ENCODE data around the gene ARHGAP26.

The ARHGAP26 gene

GRCh38 chr5:143066556-143067281 lies 296.5 kb downstream of the ARHGAP26 start:
- peaks cover 20% of the 10 kb centered on the region for H3K4me1 ChIP-seq (ENCODE audit: insufficient read depth, low read length, severe bottlenecking)
- H3K27me3 ChIP-seq (ENCODE audit: insufficient read depth, low read length): no peaks in the 10 kb centered on the region
- TF ChIP-seq CTCF (IDR thresholded peaks at IDR 0.05; ENCODE audit: low read length) (no peak), EZH2 (IDR thresholded peaks at IDR 0.05; ENCODE audit: borderline replicate concordance, low read length) (no peak)
- H2AFZ ChIP-seq (ENCODE audit: low read length): peak overlapping the region; percentile 84; the same call in 1 of the 2 replicates
- no peaks in the 10 kb centered on the region; the same call in 1 of the 2 replicates for H3K9me3 ChIP-seq (ENCODE audit: low read length)
- no peaks in the 10 kb centered on the region for H3F3A ChIP-seq (ENCODE audit: insufficient read depth, low read length)
- H3K4me3 ChIP-seq (ENCODE audit: low read depth, low read length, poor library complexity, severe bottlenecking): peak overlapping the region; percentile 32
- peak overlapping the region; percentile 56 for H3K27ac ChIP-seq (ENCODE audit: low read depth, low read length, poor library complexity, severe bottlenecking)
- H3K36me3 ChIP-seq (ENCODE audit: insufficient read depth, low read length): no peaks in the 10 kb centered on the region
- no peaks in the 10 kb centered on the region for H3K79me2 ChIP-seq (ENCODE audit: insufficient read depth, low read length)
- no peaks in the 10 kb centered on the region for H3K9me2 ChIP-seq (ENCODE audit: low read depth, low read length)
- peak overlapping the region; percentile 54 for H3K4me2 ChIP-seq (ENCODE audit: low read length)
- H3K9ac ChIP-seq (ENCODE audit: low read length): peak overlapping the region; percentile 27
- no peaks in the 10 kb centered on the region for H4K20me1 ChIP-seq (ENCODE audit: insufficient read depth, low read length)

DNA sequence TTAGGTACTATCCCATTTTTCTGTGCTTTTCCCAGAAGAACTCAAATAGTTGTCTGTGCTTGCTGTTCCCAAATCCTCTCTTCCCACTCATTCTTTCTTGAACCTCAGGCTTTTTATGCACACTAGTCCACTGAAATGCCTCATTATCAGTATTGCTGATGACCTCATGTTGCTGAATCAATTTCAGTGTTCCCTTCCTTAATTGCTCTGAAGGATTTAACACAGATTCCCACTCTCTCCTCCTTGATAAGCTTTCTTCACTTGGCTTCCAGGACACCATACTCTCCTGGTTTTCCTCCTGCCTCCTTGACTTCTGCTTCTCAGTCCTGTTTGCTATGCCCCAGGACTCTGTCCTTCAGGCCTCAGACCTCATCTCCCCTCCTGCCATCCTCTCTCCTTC lies 298.5 kb downstream of the ARHGAP26 start:
- TF ChIP-seq CTCF (IDR thresholded peaks at IDR 0.05; ENCODE audit: low read length): no peak
- Histone ChIP-seq H3K9ac (ENCODE audit: low read length) (no peak overlapping the region), H3K27me3 (ENCODE audit: insufficient read depth, low read length) (no peaks in the 10 kb centered on the region), H3K9me3 (ENCODE audit: low read length) (no peaks in the 10 kb centered on the region; the same call in 1 of the 2 replicates), H3K4me2 (ENCODE audit: low read length) (no peak overlapping the region), H3K4me1 (ENCODE audit: insufficient read depth, low read length, severe bottlenecking) (peaks cover 20% of the 10 kb centered on the region), H3K36me3 (ENCODE audit: insufficient read depth, low read length) (no peaks in the 10 kb centered on the region), H4K20me1 (ENCODE audit: insufficient read depth, low read length) (no peaks in the 10 kb centered on the region), H2AFZ (ENCODE audit: low read length) (no peak overlapping the region), H3F3A (ENCODE audit: insufficient read depth, low read length) (no peaks in the 10 kb centered on the region), H3K79me2 (ENCODE audit: insufficient read depth, low read length) (no peaks in the 10 kb centered on the region), H3K27ac (ENCODE audit: low read depth, low read length, poor library complexity, severe bottlenecking) (no peak overlapping the region), H3K4me3 (ENCODE audit: low read depth, low read length, poor library complexity, severe bottlenecking) (no peak overlapping the region), H3K9me2 (ENCODE audit: low read depth, low read length) (no peaks in the 10 kb centered on the region)

GRCh38 chr5:143071927-143072326 lies 301.8 kb downstream of the ARHGAP26 start:
- TF ChIP-seq CTCF (IDR thresholded peaks at IDR 0.05; ENCODE audit: low read length) (no peak), EZH2 (IDR thresholded peaks at IDR 0.05; ENCODE audit: borderline replicate concordance, low read length) (no peak)
- Histone ChIP-seq H3K27me3 (ENCODE audit: insufficient read depth, low read length) (no peaks in the 10 kb centered on the region), H3K27ac (ENCODE audit: low read depth, low read length, poor library complexity, severe bottlenecking) (no peak overlapping the region), H3K9me3 (ENCODE audit: low read length) (no peaks in the 10 kb centered on the region; the same call in 1 of the 2 replicates), H3K9me2 (ENCODE audit: low read depth, low read length) (no peaks in the 10 kb centered on the region), H3K79me2 (ENCODE audit: insufficient read depth, low read length) (no peaks in the 10 kb centered on the region), H3K4me1 (ENCODE audit: insufficient read depth, low read length, severe bottlenecking) (peaks cover 9% of the 10 kb centered on the region), H4K20me1 (ENCODE audit: insufficient read depth, low read length) (no peaks in the 10 kb centered on the region), H2AFZ (ENCODE audit: low read length) (no peak overlapping the region), H3K36me3 (ENCODE audit: insufficient read depth, low read length) (no peaks in the 10 kb centered on the region), H3K4me3 (ENCODE audit: low read depth, low read length, poor library complexity, severe bottlenecking) (no peak overlapping the region), H3K9ac (ENCODE audit: low read length) (no peak overlapping the region), H3F3A (ENCODE audit: insufficient read depth, low read length) (no peaks in the 10 kb centered on the region), H3K4me2 (ENCODE audit: low read length) (no peak overlapping the region)
